ENCODE measurements around the gene ATXN8OS. TPM values are rescaled to one million over a fixed set of nuclear protein-coding genes. Genes with fewer than 3 reads are reported as not detected.

ATXN8OS gene
- total RNA-seq: not detected in 2 replicates

GRCh38 chr13:70107498-70108281 is at the start of gene ATXN8OS:
Gene ATXN8OS, plus strand, starts transcription at chr13:70107826.

GRCh38 chr13:70108356-70109105 is 905 bp downstream of the ATXN8OS start, which contains the start of gene KLHL1:
Gene KLHL1, minus strand, starts transcription at chr13:70108452. Its CDS starts 753 bp downstream, at chr13:70107699.

Other genes with a start within 250 kb of the ATXN8OS start
- gene KLHL1, start 626 bp downstream of the ATXN8OS start, total RNA-seq: not detected in 2 replicates